Activated T-helper 1 cell treated with anti-CD3 and anti-CD28 coated beads, Interleukin-2, amount 50 U/mL, for 16 hours (primary cell): ENCODE results near the gene FYB2.
"Not testable (repeated sequence)": the region's sequence is repeated elsewhere in the genome, so short reads cannot be mapped to it uniquely, and the experiment has no call there.

Source experiments
- DNase-seq, 2 donors: peaks; one replicate each; pipeline ENCODE4 v3.0.0-alpha.2; 2020; ENCODE audit warnings: low read depth in 1 of 2, low spot score in 1 of 2

The FYB2 gene

DNA sequence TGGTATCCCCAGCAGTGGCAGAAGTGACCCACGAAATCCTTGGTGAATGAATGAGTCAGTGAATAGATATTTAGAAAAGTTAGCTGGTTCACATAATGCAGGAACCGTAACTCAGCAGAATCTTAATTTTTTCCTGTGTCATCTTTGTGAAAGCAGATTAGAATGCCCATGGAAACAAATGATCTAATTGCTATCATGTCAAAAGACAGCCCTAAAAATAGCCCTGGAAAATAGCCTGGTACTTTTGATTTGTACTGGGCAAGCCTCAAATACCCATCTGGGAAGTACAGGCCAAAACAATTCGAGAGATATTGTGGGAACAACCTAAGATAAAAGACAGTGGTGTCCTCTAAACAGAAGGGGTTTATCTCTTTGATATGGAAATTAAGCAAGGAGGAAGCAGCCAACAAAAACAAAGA is 21.1 kb downstream of the FYB2 start:
- no peak for DNase-seq

DNA sequence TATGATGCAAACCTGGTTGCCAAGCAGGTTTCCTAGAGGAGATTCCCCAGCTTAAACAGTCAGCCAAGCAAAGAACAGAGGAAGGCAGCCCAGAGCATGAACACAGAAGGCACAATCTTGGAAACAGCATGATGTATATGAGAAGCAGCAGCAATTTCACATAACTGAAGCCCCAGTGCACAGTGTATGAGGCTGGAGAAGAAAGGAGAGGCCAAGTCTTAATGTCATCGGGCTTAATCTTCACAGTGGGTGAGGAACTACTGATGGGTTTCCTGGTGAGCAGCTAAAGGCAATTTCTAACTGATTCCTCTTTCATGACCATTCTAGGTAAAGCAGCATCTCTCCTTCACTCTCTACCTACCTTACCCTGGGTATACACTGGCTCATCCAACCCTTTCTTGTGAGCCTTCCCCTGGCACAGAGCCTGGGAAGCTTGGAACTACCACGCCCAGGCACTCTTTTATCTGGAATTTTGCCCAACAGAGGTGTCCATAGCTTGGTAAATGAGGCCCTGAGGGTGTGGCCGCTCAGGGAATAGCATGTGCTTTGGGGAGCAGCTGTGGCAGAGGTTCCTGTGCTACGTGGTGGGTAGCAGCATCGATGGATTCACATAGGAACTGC is 22.0 kb downstream of the FYB2 start:
- no peak for DNase-seq

DNA sequence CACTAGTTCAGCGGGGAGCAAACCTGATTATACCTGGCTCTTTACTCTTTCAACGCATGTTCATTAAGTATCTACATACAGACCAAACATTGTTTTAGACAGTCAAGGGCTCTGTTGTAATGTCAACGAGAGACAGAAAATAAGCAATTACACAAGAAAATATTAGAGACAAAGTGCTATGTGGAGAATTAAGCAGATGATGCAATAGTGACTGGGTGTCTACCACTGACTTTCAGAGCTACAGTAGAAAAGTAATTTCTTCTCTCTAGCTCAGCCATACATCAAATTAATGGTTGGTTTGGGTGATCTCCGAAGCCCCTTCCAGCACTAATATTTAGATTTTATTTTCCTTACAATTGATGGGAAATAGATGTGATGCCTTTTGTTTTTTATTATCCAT is 23.3 kb downstream of the FYB2 start:
- no peak for DNase-seq

DNA sequence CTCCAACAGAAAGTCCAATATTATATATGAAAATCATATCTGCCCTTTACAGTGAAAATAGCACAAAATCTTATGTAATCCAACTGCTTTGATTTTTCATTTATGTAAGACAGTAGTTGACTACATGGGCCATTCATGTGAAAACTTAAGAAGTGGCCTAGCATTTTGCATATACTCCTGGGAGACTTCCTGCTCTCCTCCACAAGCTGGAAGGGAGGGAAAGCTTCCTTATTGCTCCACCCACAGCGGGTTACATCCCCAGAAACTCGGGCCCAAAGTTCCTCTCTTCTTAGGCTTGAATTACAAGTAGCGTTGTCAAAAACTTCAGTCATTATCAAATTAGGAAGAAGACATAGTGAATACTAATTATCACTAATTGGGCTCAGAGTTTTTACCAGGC is 29.2 kb downstream of the FYB2 start:
- DNase-seq = no peak

DNA sequence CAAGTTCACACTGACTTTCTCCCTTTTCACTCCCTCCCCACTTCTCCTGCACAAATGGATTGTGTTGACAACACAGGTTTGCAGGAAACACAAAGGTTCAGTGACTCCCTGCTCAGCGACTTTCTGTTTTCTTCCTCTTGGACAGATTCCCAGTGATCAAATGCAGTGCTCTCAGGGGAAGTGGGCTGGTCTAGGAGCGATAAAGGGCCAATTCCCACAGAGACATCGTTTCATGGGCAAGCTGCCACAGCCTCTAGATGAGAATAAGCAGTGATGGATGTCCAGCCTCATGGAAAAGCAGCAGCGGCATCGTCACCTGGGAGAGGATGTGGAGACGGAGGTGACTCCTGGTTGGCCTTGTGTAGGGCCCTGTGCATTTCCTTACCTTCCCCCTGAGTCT is 30.6 kb downstream of the FYB2 start:
- no peak for DNase-seq

DNA sequence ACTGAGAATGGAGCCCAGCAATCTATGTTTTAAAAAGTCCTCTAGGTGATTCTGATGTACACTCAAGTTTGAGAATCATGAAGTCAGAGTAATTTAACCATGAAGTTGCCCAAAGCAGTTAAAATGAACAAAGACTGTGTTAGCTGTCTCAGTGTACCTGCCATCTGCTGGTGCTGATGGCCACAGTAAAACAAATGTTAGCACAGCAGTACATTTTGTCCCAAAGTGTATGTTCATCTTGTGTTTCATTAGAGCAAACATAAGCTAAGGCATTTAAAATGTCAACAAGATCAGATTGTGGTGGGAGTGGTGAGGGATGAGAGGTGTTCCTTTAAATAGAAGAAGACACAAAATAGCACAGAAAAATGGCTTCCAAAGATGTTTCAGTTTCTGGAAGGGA is 31.1 kb downstream of the FYB2 start:
- no peak for DNase-seq

DNA sequence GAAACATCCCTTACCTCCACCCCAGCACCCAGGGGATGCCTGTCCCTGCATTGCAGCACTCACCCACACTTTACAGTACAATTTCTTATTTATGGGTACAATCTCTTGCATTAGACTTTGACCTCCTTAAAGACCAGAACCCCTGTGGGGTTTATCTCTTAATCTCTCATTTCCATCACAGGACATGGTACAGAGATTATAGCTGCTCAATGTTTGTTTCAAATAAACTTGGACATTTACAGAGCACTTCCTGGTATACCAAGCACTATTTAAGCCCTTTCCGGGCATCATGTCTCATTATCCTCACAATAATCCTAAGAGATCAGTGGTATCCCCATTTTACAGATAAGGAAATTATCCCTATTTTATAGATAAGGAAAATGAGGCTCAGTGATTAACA is 31.9 kb downstream of the FYB2 start:
- DNase-seq = no peak

DNA sequence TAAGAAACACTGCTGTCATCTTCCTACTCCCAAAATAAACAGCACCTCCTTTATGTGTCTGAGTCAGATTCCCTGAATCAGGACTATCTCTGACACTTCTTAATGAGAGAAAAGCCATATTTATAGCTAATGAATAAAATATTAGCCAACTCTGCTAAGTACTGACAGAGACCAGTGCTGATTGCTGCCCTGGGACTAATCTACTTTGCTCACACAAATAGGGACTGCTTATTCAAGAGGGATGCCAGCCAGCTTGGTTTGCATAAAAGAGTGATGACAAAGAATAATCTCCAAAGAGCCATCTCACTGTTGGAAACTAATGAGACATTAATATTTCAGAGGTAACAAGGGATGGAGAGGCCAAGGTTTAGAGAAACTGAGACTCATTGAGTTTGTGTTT is 36.4 kb downstream of the FYB2 start:
- no peak for DNase-seq

DNA sequence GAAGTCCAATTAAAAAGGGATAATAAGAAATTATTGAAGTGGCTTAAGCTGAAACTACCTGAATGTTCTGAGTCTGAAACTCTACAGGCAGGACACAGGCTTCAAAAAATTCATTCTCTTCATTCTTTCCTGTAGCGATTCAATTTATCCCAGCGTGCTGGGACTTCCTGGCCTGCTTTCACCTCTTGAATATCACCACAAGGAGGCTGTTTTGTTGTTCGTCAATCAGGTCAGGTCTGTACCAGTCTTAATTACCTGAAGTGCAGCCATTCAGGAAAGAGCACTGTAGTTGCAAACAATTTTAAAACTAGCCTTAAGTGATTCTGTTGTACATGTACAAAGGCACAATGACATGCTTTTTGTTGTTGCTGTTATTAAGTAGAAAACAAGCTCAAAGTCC is 38.4 kb downstream of the FYB2 start:
- DNase-seq = no peak

DNA sequence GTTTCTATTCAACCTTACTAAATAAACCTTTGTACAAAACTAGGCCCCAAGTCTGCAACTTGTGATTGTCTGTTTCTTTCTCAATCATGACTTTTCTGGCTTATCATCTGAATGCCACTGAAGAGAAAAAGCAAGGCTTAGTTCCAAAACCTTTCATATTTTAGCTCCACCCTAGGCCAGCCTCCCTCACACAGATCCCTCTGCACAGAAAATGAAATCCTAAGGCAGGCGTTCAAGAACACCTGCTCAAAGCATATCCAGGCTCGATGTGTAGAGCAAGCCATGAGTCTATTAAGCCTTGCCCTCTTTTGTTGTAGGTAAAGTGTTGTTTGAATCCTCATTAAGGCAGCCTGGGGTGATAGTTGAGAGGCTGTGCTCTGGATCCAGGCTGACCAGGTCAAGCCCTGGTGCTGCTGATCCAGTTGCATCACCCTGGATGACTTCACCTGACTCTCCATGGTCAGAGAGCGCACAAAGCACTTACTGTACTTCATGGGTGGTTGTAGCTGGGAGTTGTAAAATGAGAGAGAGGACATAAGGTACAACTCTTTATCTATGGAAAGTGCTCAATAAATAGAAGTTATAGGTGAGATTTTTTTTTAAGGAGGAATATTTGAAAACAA is 39.0 kb downstream of the FYB2 start:
- DNase-seq = no peak

DNA sequence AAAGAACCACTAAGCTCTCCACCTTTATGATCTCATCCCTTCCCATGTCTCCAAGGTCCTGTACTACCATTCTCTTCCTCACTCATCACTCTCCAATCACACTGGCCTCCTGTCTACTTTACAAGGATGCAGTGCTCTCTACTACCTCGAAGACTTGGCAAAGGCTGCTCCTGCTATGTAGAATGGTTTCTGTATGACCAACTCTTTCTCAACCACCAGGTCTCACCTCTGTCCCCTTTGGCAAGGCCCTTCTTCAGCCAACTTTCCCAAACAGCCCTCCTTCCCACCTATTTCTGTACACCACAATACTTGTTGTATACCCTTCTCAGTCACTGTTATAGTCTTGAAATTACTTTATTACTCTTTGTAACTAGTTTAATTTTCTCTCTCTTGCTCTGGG is 41.2 kb downstream of the FYB2 start:
- no peak for DNase-seq

DNA sequence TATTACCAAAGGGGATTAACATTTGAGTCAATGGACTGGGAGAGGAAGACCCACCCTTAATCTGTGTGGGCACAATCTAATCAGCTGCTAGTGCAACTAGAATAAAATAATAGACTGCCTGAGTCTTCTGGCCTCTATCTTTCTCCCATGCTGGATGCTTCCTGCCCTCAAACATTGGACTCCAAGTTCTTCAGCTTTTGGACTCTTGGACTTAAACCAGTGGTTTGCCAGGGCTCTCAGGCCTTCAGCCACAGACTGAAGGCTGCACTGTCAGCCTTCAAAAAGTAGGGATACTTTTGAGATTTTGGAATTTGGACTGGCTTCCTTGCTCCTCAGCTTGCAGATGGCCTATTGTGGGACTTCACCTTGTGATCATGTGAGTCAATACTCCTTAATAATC is 44.5 kb downstream of the FYB2 start:
- DNase-seq = not testable (repeated sequence)

DNA sequence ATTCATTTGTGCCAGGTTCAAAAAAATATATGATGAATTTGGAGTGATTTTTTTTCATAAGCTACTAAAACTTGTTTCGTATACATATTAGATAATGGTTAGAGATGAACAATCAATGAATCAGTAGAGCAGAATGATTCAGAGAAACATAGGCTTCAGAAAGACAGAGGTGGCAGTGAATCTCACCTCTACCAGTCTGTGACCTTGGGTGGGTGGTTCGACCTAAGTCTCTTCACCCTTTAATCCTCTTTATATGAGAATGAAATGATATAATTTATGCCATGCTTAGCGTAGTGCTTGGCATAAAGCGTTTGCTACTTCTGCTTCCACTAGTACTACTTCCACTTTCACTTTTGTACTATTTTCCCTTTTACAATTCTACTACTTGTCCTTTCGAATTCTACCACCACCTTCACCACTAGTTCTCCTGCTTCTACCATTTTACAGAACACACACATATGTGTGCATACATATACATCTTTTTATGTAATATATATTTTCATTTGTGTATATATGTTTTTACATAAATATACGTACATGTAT is 45.1 kb downstream of the FYB2 start:
- no peak for DNase-seq

DNA sequence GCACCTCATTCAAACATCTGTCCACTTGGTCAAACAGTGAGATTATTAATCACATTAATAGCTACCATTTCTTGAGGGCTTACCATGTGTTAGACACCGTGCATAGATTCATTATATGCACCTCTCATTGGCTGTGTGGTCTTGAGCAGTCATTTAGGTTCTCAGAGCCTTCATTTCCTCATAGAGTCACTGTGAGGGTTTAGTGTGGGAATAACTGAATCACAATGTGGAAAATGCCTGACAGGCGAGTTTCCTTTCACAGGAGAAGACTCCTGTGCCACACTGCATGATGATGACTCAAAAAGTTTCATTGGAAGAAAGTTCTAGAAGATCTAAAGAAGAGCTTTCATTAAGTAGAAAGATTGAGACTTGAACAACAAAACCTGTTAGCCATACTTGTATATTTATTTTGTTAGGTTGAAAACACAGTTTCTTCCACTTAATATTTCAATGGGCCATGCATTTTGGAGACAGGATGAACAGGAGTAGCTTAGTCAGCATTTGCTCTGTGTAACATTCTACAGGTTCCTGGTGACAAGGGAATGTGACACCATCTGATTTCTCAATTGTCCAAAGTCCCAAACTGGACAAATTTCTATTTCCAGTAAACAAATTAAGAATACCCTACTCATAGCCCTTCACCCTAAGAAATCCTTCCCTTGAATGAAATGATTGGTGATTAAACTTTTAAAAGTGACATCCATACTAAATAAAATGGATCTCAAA is 45.7 kb downstream of the FYB2 start:
- DNase-seq = no peak

DNA sequence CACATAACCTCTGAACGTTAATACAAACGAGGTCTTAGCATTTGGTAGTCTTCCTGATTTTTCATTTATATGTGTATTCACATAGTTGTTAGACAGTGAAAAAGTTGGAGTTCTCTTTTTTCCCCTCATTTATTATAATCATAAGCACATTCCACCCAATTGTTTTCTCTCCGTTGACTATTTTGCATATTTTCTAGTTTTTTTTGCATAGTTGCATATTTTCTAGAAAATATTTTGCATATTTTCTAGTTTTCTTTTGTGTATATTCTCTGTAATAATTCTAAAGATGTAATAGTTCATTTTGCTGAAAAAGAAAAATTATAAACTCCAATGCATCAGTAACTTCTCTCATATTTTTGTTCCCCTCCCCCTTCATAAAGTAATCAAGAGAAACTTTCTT is 47.5 kb downstream of the FYB2 start:
- no peak for DNase-seq

DNA sequence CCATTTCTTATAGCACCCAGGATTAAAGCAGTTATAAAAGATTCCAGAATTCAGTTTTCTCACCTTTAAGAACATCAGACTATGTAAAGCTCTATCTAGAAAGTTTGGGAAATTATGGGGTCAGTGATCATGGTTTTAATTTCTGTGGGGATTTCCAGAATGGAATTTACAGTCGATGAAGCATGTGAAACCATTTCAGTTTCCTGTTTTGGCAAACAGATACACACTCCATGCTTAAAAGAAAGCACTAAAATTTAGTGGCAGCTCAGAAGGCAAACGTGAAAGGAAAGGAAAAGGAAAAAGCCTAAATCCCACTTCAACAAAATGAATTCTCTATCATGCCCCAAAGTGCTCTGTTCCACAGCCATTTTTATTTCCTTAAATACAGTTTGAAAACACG is 60.4 kb downstream of the FYB2 start:
- no peak for DNase-seq

DNA sequence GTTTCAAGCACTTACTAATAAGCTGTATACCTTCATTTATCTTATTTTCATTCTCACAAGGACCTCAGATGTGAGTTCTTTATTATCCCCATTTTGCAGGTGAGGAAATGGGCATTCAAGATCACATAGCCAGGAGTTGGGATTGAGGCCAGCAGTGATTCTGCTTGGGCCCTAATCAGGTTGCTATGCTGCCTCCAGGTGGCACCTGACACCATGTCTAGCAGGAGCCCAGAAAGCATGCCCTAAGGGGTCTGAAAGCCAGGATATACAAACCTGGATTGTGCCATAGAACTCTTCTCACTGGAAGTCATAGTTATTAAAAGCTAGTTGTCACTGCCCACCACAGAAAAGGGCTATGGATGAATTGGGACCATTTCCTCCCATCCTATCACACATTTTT is 61.1 kb downstream of the FYB2 start:
- no peak for DNase-seq

DNA sequence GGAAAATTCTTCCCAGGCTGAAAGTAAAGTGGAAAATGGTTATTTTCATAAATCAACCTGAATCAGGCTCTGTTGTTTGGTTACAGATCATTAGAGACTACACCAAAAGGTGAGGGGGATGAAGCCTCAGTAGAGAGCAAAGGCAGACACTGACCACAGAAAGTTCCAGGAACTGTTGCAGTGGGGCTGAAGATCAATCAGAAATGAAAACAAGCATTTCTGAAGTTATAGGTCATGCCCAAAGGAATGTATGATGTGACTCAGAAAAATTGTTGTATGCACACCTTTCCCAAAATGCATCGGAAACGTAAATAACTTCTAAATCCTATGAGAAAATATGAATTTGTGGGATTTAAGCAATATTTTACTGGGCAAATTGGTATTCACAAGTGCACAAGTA is 63.3 kb downstream of the FYB2 start:
- DNase-seq = no peak

DNA sequence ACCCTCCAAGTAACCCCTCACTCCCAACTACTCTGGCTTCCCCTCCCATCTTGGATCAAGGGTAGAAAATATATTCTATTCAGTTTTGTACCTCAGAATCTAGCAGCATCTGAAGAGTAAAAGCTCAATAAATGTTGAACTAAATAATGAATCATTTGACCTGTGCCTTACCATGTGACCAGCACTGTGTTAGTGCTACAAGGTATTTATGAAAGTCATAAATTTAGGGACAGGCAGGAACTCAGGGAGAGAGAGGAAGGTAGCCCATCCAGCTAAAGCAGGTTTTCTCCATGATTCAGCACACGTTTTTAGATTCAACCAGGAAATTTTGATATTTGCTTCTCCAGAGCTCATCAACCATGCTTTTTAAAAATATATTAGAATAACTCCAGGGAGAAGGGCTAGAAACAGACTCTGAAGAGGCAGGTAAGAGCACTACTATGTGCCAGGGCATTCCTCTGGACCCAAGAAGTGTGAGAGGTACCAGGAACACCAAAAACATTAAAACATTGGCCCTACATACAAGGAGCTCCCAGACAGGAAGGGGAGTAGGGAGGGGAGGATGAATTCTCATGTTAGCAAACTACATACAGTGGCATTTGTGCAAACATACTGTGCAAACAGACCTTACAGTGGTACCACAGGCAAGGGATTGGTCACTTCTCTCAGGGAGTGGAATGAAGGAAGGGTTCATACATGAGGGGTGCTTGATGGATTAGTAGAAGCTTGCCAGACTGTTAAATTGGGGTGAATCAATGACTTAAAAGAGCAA is 64.3 kb downstream of the FYB2 start:
- DNase-seq = no peak

DNA sequence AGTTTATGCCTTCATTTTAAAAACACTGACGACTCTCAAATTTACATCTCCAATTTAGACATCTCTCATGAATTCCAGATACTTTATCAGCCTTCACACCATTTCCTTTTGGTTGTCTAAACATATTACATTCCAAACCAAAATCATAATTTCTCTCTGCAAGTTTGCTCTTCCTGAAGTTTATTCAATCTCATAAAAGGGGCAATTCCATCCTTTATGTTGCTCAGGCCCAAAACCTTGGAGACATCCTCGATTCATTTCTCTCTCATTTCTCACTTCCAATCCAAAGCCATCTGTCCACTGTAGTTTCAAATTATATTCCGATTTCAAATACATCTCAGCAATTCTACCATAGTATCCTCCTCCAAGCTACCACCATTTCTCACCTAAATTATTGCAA is 74.0 kb downstream of the FYB2 start:
- no peak for DNase-seq

DNA sequence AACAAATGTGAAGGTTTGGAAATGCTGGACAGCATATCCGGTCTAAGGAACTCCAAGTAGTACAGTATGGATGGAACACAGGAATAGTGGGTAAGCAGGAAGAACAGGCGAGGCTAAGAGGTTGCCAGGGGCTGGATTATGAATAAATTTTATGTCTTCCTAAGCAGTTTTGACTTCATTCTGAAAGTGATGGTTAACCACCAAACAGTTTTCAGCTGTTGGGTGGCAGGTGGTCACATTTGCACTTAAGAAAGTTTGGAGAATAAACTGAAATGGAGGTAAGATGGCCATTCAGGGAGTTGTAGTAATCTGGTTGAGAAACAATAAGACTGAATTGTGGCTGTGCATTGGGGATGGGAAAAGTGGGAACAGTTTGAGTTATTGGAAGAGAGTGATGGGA is 90.2 kb downstream of the FYB2 start:
- no peak for DNase-seq

DNA sequence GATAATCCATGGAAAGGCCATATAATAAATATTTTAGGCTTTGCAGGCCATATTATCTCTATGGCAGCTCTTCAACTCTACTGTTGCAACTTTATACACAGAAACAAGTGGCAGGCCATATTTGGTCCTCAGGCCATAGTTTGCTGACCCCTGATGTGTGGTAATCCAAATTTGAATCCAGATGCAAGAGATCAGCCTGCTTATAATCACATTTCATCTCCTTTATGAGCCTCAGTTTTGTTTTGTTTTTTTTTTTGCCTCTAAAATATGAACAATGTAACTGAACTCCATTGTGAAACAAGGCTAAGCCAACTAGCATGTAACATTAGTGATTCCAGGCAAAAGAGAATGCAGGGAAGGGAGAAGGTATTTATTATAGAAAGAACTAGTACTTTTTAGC is 92.5 kb downstream of the FYB2 start:
- DNase-seq = no peak
